ENCODE measurements around the gene CHRNB4.
"Not testable (repeated sequence)": the region's sequence is repeated elsewhere in the genome, so short reads cannot be mapped to it uniquely, and the experiment has no call there.

The CHRNB4 gene

DNA sequence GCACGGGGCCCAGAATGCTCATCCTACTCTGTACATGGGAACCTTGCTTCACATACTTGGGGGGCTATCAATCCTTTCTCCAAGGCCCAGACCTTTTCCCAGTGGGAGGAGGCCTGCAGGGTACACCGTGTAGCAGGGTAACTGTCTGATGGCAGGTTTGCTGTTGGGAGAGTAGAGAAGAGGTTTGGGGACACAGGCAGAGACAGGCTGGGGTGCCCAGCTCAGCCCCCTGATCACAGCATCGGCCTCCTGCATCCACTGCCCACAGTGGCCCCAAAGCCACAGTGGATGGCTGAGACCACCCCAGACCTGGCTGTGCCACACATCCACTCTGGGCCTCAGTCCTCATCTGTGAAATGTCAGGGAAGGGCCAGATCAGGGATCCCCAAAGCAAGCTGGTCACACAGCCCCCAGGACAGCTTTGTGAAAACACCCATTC lies 25.8 kb downstream of the CHRNB4 start:
- no peak for DNase-seq

DNA sequence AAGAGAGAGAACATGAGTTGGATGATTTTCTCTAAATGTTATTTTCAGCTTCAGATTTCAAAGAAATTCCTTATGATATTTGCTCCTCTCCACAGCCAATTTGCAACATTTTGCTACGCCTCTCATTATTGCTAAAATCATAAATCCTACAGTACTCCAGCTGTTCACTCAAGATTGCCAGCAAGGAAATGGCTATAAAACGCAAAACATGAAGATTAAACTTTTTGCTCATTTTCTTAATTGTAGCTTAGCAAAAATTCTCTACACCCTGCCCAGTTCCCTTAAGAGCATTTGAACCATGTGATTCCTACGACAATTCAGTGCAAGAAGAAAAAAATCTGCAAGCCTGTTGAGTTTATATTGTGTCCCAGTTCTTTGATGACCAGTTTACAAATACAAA lies 27.0 kb downstream of the CHRNB4 start:
- DNase-seq = no peak

DNA sequence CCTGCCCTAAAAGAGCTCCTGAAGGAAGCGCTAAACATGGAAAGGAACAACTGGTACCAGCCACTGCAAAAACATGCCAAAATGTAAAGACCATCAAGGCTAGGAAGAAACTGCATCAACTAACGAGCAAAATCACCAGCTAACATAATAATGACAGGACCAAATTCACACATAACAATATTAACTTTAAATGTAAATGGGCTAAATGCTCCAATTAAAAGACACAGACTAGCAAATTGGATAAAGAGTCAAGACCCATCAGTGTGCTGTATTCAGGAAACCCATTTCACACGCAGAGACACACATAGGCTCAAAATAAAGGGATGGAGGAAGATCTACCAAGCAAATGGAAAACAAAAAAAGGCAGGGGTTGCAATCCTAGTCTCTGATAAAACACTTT lies 31.5 kb downstream of the CHRNB4 start:
- not testable (repeated sequence) for DNase-seq

DNA sequence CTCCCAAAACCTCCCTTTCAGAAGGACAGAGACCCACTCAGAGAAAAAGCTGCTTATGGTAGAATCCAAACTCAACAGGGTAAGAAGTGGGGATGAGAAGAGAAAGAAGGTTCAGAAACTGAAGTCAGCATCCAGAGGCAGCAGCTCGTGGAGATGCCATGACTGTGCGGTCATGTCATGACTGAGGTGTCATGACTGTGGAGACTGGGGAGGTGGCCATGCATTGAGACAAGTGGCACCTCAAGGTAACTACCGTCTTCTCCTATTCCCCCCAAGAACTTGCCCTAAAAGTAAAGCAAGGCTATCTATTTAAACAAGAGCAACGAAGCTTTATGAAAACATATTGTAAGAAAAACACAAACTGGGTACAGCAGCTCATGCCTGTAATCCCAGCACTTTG lies 35.3 kb downstream of the CHRNB4 start:
- no peak for DNase-seq

DNA sequence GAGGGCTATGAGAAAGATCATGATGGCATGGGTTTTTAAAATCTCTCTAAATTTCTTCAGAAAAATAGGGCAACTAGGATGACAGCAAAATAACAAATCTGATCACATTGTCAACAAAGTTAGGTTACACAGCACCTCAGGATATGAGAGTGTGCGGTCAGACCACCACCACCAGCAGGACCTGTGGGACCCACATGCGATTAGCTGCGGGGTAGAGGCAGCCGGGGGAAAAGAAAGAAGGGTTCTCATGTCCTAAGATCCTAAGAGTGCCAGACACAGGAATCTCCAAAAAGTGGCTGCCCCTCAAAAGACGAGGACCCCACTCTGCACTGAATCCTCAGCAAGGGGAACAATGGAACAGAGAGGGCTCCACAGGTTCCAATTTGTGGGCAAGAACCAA lies 35.8 kb downstream of the CHRNB4 start:
- DNase-seq = no peak

DNA sequence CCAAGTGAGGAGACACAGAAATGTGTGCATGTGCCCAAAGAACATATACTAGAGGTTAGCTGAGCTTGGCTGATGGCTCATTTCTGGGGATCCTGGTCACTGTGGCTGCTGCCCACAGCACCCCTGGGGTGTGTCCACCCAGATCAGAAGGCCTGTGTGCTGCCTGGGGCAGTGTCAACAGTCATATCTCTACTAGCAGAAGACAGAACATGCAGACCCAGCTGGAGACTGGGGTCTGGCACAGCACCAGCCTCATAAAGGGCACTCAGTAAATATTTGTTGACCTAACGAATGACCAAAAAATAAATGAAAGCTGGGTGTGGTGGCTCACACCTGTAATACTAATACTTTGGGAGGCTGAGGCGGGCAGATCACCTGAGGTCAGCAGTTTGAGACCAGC lies 36.6 kb downstream of the CHRNB4 start:
- DNase-seq = no peak

DNA sequence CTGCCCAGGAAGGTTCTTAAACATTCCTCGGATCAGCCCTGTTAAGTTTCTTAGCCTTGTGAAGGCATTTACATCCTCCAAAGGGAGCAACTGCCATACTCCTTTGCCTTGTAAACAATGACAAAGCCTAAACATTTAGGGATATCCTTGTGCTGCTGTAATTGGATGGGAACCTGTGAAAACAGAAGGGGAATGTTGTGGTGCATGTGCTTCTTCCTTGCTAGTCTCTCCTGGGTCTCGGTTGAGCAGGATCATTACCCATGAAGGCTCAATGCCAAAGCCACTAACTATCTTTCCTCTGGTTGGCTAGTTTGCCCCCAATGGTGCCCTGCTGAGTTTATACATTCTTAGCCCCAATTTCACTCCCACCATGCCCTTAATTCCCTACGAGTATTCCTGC lies 37.5 kb downstream of the CHRNB4 start:
- DNase-seq = no peak

DNA sequence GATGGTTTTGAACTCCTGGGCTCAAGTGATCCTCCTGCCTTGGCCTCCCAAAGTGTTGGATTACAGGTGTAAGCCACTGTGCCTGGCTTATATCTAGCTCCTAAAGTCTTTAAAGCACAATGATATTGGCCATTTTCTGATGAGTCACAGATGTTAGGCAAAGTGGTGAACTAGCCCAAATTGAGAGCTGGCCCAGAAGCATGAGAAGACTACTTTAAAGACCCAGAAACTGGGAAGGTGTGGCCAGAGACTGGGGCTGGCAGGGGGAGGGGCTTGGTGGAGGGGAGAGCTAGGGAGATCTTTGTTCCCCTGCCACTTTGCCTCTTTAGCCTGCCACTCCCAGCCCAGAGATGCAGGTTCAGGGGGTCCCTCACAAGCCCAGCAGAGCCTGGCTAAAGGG lies 41.8 kb downstream of the CHRNB4 start:
- DNase-seq = no peak

DNA sequence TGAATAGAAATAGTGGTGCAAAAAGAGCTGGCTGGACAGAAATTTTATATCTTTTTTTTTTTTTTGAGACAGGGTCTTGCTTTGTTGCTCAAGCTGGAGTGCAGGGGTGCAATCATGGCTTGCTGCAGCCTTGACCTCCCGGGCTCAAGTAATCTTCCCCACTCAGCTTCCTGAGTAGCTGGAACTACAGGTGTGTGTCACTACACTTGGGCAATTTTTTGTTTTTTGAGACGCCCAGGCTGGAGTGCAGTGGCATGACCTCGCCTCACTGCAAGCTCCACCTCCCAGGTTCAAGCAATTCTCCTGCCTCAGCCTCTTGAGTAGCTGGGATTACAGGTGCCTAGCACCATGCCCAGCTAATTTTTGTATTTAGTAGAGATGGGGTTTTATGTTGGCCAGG lies 42.7 kb downstream of the CHRNB4 start:
- DNase-seq = no peak

DNA sequence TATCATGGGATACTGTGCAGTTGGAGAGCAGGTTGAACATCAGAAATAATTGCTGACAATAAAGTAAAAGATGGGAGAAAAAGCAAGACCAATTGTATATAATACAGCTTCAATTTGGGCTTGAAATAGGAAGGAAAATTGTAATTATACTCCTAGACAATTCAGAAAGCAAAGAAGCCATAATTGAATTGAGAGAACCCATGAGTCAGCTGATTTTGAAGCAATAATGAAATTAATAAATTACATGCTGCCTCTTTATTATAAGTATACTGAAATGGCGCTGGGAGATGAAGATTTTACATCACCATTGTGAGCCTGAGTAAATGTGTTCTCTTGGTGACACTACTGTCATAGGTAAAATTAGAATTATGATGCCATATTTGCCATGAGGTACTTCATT lies 43.4 kb downstream of the CHRNB4 start:
- no peak for DNase-seq

DNA sequence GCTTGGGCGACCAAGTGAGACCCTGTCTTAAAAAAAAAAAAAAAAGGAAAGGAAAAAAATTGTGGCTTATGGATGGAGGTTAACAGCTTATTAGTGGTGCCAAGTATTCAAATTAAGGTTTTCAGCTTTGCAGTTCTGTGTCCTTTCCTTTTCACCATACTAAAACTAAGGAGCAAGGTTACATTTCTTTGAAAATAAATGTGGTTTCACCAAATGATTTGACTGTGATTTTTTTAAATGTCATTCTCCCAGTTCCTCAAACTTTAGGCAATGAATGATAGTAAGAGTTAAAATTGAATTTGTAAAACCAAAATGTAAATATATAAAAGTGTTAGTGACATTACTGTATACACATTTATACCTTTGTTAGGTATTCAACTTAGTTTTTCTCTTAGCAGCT lies 66.1 kb downstream of the CHRNB4 start:
- DNase-seq = no peak

Measured in CD4-positive, alpha-beta T cell treated with Interleukin-15 for 1 hour (primary cell).